ENCODE measurements around the gene TRERF1.
"Not testable (repeated sequence)": the region's sequence is repeated elsewhere in the genome, so short reads cannot be mapped to it uniquely, and the experiment has no call there.

TRERF1 gene

DNA sequence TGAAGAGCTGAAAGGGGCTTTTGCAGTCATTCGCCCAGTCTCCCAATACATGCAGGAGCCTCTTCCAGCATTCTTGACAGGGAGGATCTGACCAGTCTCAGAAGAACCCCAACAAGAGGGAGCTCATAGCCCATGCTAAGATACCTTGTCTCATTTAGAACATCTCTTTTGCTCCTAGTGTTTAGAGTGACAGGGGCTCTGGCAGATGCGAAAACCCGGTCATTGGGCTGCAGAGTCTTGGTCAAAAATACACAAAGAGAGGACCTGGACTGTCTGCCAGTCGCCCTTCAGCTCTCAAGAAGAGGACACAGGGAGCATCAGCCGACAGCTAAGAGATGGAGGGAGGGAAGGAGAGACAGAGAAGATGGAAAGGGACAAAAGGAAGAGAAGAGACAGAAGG lies 257.7 kb downstream of the TRERF1 start:
- no peak for DNase-seq (ENCODE audit: low read depth in 2 of 2)

DNA sequence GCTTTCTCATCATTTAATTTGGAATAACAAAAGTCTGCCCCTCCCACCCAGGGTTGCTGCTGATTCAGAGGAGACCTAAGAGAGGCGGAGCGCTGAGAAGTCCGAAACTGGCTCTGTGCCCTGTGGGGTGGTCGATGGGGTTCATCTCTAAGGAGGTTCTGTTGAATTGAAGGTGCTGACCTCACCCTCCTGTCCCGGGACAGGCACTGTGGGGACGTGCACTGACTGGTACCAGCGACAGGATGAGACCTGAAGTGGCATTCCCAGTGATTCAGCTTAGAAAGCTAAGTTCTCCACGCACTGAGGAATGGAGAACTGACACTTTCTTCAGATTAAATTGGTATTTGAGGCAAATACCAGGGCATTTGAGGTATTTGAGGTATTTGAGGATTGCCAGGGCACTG lies 258.2 kb downstream of the TRERF1 start:
- no peak for DNase-seq (ENCODE audit: low read depth in 2 of 2)

DNA sequence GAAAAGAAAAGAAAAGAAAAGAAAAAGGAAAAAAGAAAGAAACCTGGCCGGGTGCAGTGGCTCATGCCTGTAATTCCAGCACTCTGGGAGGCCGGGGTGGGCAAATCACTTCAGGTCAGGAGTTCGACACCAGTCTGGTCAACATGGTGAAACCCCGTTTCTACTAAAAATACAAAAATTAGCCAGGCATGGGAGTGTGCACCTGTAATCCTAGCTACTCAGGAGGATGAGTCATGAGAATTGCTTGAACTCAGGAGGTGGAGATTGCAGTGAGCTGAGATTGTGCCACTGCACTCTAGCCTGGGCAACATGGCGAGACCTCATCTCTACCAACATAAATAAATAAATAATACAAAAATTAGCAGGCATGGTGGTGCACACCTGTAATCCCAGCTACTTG lies 259.3 kb downstream of the TRERF1 start:
- DNase-seq (ENCODE audit: low read depth in 2 of 2): not testable (repeated sequence)

DNA sequence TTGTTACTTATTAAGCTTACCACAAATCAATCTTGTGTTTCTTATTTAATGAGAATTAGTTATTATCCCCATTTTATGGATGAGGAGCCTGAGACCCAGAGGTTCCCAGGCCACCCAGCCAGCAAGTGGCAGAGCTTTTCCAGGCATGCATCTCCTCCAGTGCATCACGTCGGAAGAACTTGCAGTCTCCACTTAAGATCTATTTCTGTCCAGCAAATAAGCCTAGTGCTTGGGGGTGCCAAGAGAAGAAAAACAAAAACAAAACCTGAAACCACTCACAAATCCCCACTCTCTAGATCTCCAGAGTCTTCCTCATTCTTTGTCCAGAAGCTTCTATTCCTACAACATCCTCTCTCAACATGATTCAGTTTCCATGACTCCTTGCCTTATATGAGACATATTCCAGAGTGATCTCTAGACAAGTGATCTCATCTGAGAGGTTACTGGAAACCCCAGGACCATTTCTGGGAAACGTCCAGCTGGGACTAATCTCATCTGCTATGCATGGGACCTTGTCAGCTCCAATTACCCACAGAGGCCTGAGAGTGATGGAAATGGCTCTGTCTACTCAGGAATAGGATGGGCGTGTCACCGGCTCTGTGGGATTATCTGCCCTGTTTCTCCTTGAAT lies 261.1 kb downstream of the TRERF1 start:
- DNase-seq (ENCODE audit: low read depth in 2 of 2): no peak

DNA sequence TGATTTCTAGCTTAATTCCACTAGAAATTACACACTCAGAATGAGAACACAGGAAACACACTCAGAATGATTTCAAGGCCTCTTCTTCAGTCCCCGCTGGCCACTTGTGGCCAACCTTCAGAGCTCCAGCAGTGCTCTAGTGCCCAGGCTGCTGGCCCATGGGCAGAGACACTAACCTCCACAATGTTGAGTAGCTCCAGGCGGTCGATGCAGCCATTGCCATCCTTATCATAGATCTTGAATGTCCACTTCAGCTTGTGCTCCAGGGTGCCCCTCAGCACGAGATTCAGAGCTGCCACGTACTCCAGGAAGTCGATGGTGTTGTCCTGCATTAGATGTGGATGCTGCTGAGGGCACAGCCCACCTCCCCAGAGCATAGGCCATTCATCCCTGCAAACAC lies 263.3 kb downstream of the TRERF1 start:
- DNase-seq (ENCODE audit: low read depth in 2 of 2): no peak

DNA sequence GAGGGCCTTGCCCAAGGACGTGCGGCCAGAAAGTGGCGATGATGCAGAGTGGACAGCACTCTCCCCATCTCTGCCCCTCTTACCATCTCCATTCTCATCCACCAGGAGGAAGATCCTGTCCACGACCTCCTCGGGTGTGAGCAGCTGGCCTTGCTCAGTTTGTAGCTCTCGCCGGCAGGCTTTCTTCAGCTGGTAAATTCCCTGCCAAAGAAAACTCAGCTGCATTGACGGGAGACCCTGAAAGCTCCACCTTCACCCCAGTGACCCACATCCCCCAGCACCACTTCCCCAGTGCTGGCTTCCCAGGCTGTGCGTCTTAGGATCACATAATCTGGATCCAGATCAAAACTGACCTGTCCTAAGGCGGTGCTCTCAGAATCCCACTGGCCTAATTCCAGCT lies 266.1 kb downstream of the TRERF1 start:
- DNase-seq (ENCODE audit: low read depth in 2 of 2): no peak

DNA sequence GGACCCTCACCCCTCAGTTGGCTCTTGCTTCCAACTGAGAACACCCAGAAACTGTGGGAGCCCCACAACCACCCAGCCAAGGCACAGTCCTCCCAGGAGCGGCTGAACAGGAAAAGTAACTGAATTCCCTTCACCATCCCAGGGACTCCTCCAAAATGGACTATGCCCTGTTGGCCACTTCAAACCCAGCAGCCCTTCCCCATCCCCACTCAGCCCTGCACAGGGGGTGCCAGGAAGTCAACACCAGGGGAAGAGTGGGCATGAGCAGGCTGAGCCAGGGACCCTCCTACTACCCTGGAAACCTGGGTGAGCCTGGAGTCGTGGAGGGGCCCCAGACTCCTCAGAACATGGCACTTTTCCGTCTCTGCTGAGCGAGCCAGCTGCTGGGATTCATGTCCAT lies 267.3 kb downstream of the TRERF1 start:
- no peak for DNase-seq (ENCODE audit: low read depth in 2 of 2)

DNA sequence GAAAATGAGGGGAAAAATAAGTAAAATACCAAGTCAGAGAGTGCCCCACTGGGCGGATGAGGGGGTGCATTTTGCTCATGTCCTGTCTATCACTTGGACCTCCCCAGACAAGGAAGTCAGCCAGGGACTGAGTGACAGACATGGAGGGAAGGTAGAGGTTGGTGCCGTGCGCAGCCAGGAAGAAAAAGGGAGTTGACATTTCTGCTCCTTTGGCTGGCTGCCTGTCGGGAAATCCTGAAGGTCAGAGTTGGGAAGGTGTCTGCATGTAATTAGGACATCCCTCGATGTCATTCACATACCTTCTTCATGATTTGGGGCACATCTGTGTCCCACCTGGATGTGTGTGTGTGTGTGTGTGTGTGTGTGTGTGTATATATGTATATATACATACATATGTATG lies 269.6 kb downstream of the TRERF1 start:
- DNase-seq (ENCODE audit: low read depth in 2 of 2): no peak

DNA sequence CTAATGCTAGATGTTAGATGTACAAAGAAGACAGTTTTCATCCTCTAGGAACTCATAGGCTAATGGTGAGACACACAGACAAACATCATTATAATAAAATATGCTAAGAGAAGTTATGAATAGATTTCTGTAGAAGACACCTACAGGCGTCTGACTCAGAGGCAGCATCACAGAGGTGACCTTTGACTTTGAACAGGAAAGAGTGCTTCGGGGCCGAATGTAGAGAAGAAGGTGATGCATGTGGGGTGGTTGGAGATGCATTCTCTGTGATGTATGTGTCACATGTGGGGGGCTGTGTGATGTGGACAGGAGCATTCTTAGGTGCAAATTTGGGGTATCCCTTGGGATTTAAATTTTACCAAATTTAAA lies 271.8 kb downstream of the TRERF1 start:
- DNase-seq (ENCODE audit: low read depth in 2 of 2): no peak

DNA sequence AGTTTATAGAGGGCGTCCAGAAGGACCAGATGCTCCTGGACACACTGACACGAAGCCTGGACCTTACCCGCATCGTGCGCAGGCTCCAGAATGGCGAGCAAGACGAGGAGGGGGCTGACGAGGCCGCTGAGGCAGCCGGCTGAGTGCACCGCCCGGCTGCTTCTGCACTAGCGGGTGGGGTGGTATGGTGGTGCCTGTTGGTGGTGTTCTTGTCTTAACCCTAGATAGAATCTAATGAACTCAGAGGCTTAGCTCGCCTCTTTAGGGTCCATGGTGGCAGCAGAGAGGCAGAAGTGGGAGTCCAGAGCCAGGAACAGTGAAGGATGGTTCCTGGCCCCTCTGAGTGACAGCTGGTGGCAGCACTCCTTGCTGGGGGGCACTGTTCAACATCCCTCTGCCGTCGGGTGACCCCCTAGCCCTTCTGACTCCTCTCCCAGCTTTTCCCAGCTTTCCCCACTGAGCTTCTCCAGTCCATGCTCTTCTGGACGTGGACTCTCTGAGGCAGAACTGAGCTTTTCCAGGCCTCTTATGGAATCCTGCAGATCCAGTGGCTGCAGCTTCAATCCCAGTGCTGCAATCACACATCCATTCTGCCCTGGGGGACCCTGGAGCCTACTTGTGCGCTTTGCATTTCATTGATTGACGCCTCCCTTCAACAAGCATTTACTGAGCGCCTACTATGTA lies 272.3 kb downstream of the TRERF1 start:
- no peak for DNase-seq (ENCODE audit: low read depth in 2 of 2)

DNA sequence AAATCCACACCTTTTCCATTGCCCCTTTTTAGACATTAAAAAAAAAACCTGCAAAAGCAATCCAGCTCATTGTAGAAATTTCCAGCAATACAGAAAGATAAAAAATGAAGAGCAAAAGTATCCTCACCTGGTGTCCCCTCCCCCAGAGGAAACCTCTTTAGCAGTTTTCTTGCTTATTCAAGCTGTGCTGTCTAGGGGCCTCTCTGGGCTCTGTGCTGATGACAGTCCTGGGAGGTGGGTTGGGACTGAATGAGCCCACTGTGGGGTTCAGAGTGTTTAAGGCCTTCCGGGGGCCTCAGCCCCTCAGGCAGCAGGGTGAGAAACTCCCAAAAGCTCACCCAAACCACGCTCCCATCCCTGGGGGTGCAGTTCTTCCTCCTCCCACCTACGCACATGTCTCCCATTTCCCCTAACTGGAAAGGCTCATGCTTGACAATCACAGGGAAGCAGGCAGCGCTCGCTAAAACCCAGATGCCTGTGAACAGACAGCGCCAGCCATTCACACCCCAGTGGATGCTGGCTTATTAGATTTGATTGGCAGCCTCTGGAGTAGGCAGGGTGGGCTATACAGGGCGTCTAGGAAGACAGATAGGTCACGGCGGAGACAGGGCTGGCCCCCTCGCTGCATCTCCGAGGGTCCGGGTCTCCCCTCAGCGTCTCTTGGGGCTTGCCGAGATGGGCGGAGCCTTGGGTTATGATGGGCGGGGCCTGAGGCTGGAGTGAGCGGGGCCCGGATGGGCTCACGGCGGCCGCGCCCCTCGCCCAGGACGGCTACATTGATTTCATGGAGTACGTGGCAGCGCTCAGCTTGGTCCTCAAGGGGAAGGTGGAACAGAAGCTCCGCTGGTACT lies 274.0 kb downstream of the TRERF1 start:
- DNase-seq (ENCODE audit: low read depth in 2 of 2): no peak

DNA sequence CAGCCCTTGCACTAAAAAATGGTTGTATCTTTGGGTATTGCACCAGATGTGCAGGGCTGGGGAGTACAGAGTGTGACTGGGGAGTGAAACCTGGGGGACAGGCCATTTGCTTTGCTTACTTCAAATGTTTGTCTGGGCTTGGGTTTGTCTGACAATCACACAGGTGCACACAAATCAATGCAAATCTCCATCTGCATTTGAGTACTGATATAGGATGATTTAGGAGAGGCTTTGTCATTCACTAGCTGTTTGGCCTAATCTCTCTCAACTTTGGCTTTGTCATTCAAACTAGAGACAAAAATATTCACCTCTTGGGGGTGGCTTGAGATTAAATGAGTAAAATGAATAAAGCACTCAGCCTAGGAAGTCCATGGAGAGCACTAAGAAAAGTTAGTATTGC lies 274.7 kb downstream of the TRERF1 start:
- DNase-seq (ENCODE audit: low read depth in 2 of 2): no peak

DNA sequence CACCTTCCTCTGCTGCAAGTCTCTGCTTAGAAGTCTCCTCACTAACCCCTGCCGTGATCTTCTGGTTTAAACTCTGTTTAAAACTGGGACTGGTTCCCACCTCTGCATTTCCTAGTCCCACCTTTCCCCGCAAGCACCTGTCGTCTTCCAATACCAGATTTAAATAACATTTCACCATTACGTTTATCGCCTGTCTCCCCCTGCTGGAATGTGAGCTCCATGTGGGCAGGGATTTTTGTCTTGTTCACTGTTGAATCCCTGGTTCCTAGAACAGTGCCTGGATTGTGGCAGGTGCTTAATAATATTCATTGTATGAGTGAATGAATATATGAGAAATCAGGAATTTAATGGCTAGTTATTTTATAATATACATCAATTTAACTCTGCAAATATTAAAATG lies 275.9 kb downstream of the TRERF1 start:
- DNase-seq (ENCODE audit: low read depth in 2 of 2): no peak

Measured in stimulated activated CD8-positive, alpha-beta memory T cell treated with anti-CD3 and anti-CD28 coated beads, Interleukin-15, amount 100 ng/mL, for 4 hours (primary cell).